ENCODE measurements around the gene ATL3.
"Not testable (repeated sequence)": the region's sequence is repeated elsewhere in the genome, so short reads cannot be mapped to it uniquely, and the experiment has no call there.

ATL3 gene

DNA sequence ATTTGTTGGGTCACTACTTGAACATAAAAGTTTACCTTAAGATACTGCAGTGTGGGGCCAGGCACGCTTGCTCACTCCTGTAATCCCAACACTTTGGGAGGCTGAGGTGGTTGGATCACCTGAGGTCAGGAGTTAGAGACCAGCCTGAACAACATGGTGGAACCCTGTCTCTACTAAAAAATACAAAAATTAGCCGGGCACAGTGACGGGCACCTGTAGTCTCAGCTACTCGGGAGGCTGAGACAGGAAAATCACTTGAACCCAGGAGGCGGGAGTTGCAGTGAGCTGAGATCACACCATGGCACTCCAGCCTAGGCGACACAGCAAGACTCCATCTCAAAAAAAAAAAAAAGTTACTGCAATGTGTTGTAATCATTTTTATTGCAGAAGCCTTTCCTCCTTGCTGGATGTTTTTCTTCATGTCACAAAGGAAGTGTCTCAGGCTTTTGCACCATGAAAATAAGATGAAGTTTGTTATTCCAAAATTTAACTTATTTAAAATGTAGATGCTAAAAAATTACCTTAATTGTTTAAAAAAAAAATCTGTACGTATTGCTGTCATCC is 14.1 kb upstream of the ATL3 start:
- H3K9me3 ChIP-seq (ENCODE audit: control insufficient read depth, insufficient read depth, low read depth, low read length); H3K36me3 ChIP-seq (ENCODE audit: control insufficient read depth in 2 of 2, insufficient read depth in 1 of 2, low read length in 2 of 2); CTCF ChIA-PET; H3K4me3 ChIP-seq (ENCODE audit: low read depth, low read length); H3K27ac ChIP-seq (ENCODE audit: extremely low read depth, low read depth, low read length); H3K4me1 ChIP-seq (ENCODE audit: control insufficient read depth, insufficient read depth, low read length): not testable (repeated sequence)
- POLR2A ChIA-PET: interaction anchor here (0.7 kb wide), 1 partner anchor 24 kb away, joined by 5 read pairs; no protein-coding TSS in a partner anchor
- TF ChIP-seq ZIC2 (tag by site-specific recombination; IDR thresholded peaks at IDR 0.05): 0 out of 2 replicates have a peak, but pooled peaks have one; percentile 30
- TF ChIP-seq ZNF335 (tag by site-specific recombination; conservative IDR thresholded peaks at IDR 0.05): peak; percentile 58
- TF ChIP-seq ZNF18 (tag by site-specific recombination; IDR thresholded peaks at IDR 0.05): peak; percentile 87
- 0 out of 2 replicates have a peak, but pooled peaks have one; percentile 18 for TF ChIP-seq OSR2 (tag by site-specific recombination; IDR thresholded peaks at IDR 0.05)
- 0 out of 2 replicates have a peak, but pooled peaks have one; percentile 15 for TF ChIP-seq ZNF558 (tag by site-specific recombination; IDR thresholded peaks at IDR 0.05)
- TF ChIP-seq ZNF629 (tag by site-specific recombination; IDR thresholded peaks at IDR 0.05): peak; percentile 29; the same call in 1 of the 2 replicates
- peak; percentile 57 for TF ChIP-seq ZBTB8A (tag by site-specific recombination; IDR thresholded peaks at IDR 0.05)
- peak; percentile 33; the same call in 1 of the 2 replicates for TF ChIP-seq ZNF600 (tag by site-specific recombination; IDR thresholded peaks at IDR 0.05)
- peak; percentile 49 for TF ChIP-seq SCRT2 (tag by site-specific recombination; IDR thresholded peaks at IDR 0.05)
- 0 out of 2 replicates have a peak, but pooled peaks have one; percentile 39 for TF ChIP-seq ZNF692 (tag by site-specific recombination; IDR thresholded peaks at IDR 0.05)
- TF ChIP-seq ZFP69B (tag by site-specific recombination; IDR thresholded peaks at IDR 0.05): peak; percentile 67
- TF ChIP-seq ZNF362 (tag by site-specific recombination; IDR thresholded peaks at IDR 0.05): peak; percentile 72
- TF ChIP-seq, protein P1, sequence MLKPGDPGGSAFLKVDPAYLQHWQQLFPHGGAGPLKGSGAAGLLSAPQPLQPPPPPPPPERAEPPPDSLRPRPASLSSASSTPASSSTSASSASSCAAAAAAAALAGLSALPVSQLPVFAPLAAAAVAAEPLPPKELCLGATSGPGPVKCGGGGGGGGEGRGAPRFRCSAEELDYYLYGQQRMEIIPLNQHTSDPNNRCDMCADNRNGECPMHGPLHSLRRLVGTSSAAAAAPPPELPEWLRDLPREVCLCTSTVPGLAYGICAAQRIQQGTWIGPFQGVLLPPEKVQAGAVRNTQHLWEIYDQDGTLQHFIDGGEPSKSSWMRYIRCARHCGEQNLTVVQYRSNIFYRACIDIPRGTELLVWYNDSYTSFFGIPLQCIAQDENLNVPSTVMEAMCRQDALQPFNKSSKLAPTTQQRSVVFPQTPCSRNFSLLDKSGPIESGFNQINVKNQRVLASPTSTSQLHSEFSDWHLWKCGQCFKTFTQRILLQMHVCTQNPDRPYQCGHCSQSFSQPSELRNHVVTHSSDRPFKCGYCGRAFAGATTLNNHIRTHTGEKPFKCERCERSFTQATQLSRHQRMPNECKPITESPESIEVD (tag by site-specific recombination; IDR thresholded peaks at IDR 0.05): peak; percentile 74
- peak; percentile 52; the same call in 1 of the 2 replicates for TF ChIP-seq ZNF660 (tag by site-specific recombination; IDR thresholded peaks at IDR 0.05)
- peak; percentile 17; the same call in 1 of the 2 replicates for TF ChIP-seq IKZF3 (tag by site-specific recombination; IDR thresholded peaks at IDR 0.05)

DNA sequence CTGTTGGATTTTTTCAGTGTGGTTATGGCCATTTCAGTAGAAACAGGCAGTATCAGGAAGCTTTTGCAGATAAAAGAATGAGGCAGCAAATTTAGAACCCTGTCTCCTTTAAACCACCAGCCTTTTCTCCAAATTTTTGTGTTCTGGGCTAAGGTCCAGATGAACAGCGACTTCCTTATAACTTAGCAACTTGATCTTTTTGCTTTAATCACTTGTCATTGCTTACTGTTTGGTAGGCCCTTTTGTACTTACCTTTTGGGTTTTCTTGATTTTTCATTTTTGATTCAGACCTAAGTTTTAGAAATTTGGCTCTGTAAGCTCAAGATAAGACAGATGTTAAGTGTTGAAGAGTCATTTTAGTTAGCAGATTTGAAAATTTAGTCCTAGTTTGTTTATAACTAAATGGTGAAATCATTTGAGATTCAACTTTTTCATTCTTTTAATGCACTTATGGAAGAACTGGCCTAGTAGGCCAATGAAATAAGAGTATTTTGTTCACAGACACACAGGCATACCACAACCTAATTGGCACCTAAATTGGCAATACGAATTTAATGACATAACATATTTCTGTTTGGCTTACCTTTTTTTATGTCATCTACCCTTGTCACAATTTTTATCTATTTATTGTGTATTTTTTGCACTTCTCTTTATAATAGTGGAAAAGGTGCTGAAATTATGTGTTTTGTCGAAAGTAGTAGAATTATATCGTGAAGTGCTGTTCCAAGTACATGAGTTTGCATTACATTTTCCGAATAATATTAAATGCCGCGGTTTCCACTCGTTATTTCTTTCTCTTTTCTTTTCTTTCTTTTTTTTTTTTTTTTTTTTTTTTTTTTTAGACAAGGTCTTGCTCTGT is 12.2 kb upstream of the ATL3 start:
- Histone ChIP-seq H3K9me3 (ENCODE audit: control insufficient read depth, insufficient read depth, low read depth, low read length) (no peaks in the 10 kb centered on the region), H3K4me1 (ENCODE audit: control insufficient read depth, insufficient read depth, low read length) (no peaks in the 10 kb centered on the region), H3K27ac (ENCODE audit: extremely low read depth, low read depth, low read length) (no peak overlapping the region), H3K36me3 (ENCODE audit: control insufficient read depth in 2 of 2, insufficient read depth in 1 of 2, low read length in 2 of 2) (no peaks in the 10 kb centered on the region), H3K4me3 (ENCODE audit: low read depth, low read length) (peak overlapping the region; percentile 84)
- ChIA-PET CTCF (interaction anchor here (0.6 to 1.9 kb wide), 2 partner anchors 27 to 55 kb away, joined by 3 to 7 read pairs; no protein-coding TSS in a partner anchor), POLR2A (interaction anchor here (2.3 to 3.2 kb wide), 3 partner anchors 10 to 14 kb away, joined by 6 to 31 read pairs (median 12); partner anchors contain the start of gene ATL3)
- TF ChIP-seq, protein P2, sequence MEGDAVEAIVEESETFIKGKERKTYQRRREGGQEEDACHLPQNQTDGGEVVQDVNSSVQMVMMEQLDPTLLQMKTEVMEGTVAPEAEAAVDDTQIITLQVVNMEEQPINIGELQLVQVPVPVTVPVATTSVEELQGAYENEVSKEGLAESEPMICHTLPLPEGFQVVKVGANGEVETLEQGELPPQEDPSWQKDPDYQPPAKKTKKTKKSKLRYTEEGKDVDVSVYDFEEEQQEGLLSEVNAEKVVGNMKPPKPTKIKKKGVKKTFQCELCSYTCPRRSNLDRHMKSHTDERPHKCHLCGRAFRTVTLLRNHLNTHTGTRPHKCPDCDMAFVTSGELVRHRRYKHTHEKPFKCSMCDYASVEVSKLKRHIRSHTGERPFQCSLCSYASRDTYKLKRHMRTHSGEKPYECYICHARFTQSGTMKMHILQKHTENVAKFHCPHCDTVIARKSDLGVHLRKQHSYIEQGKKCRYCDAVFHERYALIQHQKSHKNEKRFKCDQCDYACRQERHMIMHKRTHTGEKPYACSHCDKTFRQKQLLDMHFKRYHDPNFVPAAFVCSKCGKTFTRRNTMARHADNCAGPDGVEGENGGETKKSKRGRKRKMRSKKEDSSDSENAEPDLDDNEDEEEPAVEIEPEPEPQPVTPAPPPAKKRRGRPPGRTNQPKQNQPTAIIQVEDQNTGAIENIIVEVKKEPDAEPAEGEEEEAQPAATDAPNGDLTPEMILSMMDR (tag by site-specific recombination; IDR thresholded peaks at IDR 0.05): no peak
- TF ChIP-seq, protein P1 (tag by site-specific recombination; IDR thresholded peaks at IDR 0.05): peak; percentile 82
- no peak for TF ChIP-seq MYNN (tag by site-specific recombination; IDR thresholded peaks at IDR 0.05; ENCODE audit: borderline replicate concordance)
- no peak for TF ChIP-seq ZNF513 (tag by site-specific recombination; IDR thresholded peaks at IDR 0.05)
- TF ChIP-seq ZNF785 (tag by site-specific recombination; IDR thresholded peaks at IDR 0.05): no peak
- no peak for TF ChIP-seq GFI1B (tag by site-specific recombination; IDR thresholded peaks at IDR 0.05)
- no peak for TF ChIP-seq ZNF555 (tag by site-specific recombination; conservative IDR thresholded peaks at IDR 0.05)
